ENCODE data around the gene C1orf35.
A peak's percentile ranks its signal among the peaks of the same experiment; 100 is the strongest.

Gene C1orf35

DNA sequence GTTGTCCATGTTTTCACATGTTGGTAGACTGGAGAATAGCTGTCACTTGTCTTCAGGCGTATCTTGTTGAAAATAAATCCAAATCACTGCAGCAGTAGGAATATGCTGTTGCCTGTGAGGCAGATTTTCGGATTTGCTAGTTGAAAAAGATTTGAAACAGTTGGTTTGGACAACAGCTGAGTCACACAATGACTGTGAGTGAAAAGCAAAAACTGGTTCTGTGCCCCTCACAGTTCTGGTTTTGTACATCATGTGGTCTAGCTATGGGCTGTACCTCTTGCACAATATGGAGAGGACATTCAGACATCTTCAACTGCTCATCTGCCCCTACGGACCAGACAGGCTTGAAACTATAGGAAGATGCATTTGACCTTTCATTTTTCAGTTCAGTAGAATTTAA lies 18.8 kb downstream of the C1orf35 start:
- no peaks in the 10 kb centered on the region; the same call in 1 of the 2 replicates for H3K36me3 ChIP-seq (ENCODE audit: insufficient read depth, low read length)
- peak overlapping the region; percentile 89 for H3K27ac ChIP-seq (ENCODE audit: low read depth, low read length)
- H3K79me2 ChIP-seq (ENCODE audit: control insufficient read depth, insufficient read depth, low read length, unreplicated experiment) = peaks cover 93% of the 10 kb centered on the region
- H2AFZ ChIP-seq (ENCODE audit: low read length, unreplicated experiment) = no peak overlapping the region
- no peaks in the 10 kb centered on the region for H3K27me3 ChIP-seq (ENCODE audit: insufficient read depth, low read length)
- H3K4me3 ChIP-seq (ENCODE audit: low read depth, low read length) = peak overlapping the region; percentile 90
- H3K4me1 ChIP-seq (ENCODE audit: control insufficient read depth, insufficient read depth, low read length, unreplicated experiment) = peaks cover 46% of the 10 kb centered on the region

DNA sequence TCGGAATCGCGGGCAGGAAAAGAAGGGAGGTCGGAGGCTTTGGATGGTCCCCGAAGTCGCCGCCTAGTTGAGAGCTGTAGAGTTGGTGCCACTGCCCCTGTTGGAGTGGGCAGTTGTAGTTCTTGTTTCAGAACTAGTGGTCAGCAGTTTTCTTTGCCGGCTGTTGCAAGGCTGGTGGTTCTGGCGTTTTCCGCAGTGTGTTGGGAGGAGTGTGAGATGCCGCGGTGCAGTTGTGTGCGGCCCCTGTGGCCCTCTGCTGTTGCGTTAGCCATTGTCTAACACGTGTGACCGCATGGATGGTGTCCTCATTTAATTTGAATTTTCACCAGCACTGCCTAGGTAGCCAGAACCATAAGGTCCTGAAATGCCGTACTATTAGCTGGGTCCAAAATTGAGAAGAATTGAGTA lies 19.2 kb downstream of the C1orf35 start:
- Histone ChIP-seq H3K36me3 (ENCODE audit: insufficient read depth, low read length) (no peaks in the 10 kb centered on the region; the same call in 1 of the 2 replicates), H2AFZ (ENCODE audit: low read length, unreplicated experiment) (no peak overlapping the region), H3K27me3 (ENCODE audit: insufficient read depth, low read length) (no peaks in the 10 kb centered on the region), H3K4me1 (ENCODE audit: control insufficient read depth, insufficient read depth, low read length, unreplicated experiment) (peaks cover 41% of the 10 kb centered on the region), H3K4me3 (ENCODE audit: low read depth, low read length) (peak overlapping the region; percentile 90), H3K79me2 (ENCODE audit: control insufficient read depth, insufficient read depth, low read length, unreplicated experiment) (peaks cover 90% of the 10 kb centered on the region), H3K27ac (ENCODE audit: low read depth, low read length) (peak overlapping the region; percentile 89)

DNA sequence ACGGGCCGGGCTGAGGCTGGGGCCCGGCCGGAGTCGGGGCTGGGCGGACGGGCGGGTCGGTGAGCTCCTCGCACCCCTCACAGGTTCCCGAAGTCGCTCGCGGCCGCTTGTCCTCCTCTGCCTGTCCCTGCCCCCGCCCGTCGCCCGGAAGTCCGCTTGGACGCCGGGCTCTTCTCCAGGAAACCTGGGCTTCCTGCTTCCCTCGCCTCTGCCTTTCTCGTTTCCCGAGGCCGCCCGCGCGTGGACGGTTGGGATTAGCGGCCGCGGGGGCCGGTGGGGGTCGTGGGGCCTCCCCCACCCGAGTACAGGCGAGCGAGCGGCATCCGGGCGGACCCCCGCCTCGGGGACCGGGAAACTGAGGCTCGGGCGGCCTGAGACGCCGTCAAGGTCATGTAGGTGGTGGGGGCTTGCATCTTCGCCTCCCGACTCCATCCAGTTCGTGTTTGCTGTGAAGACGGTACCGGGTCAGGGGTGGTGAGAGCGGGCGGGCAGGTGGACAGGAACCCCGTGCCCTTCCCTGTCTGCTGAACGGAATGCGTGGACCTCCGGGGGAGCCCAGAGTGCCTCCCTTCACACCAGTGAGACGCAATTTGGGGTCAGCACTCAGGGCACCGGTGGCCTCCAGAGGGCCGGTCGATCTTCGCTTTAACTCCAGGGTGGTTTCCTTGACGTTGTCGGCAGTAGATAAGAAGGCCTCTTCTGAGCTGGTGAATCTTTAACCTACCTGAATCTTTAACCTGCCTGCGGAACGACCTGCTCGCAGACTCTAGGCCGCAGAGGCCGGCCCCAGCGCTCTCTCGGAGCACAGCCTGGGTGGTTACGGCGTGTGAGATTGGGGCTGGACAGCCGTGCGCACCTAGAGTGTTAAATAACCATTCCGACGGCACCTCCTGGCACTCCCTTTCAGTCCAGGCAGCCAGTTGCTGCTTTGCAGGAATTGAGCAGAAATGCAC lies 19.9 kb downstream of the C1orf35 start:
- Histone ChIP-seq H3K79me2 (ENCODE audit: control insufficient read depth, insufficient read depth, low read length, unreplicated experiment) (peaks cover 83% of the 10 kb centered on the region), H3K4me3 (ENCODE audit: low read depth, low read length) (peak overlapping the region; percentile 90), H2AFZ (ENCODE audit: low read length, unreplicated experiment) (no peak overlapping the region), H3K27me3 (ENCODE audit: insufficient read depth, low read length) (no peaks in the 10 kb centered on the region), H3K27ac (ENCODE audit: low read depth, low read length) (peak overlapping the region; percentile 89), H3K4me1 (ENCODE audit: control insufficient read depth, insufficient read depth, low read length, unreplicated experiment) (peaks cover 34% of the 10 kb centered on the region), H3K36me3 (ENCODE audit: insufficient read depth, low read length) (no peaks in the 10 kb centered on the region; the same call in 1 of the 2 replicates)

DNA sequence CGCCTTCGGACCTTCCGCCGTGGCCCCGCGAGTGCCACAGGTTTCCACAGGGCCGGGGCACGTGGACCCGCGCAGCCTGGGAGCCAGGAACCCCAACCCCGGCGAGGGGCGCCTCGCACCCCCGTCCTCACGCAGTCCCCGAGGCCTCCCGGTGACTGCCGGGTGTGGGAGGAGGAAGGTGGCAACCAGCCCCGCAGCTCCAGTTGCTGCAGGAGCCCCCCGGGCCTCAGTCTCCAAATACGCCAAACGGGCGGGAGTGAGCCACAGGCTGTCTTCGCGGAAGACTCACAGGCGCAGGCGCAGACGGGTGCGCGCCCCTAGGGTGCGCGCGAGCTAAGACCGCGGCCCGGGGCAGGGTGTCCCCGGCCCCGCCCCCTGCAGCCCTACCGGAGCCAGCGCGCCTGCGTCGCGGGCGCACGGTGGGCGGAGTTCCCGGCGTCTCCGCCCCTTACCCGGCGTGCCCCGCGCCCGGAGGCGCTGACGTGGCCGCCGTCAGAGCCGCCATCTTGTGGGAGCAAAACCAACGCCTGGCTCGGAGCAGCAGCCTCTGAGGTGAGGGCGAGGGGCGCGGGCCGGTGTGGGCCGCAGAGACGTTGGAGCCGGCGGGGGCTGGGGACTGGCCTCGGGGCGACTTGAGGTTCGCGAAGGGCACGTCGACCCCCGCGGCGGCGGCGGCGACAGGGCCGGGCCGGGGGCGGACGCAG lies 20.8 kb downstream of the C1orf35 start, which contains the start of gene ARF1:
Gene ARF1, plus strand, starts transcription at position 495 of the 704 bp plus-strand sequence. CDS start 14,407 bp downstream, outside the sequence.
- no peaks in the 10 kb centered on the region; the same call in 1 of the 2 replicates for H3K36me3 ChIP-seq (ENCODE audit: insufficient read depth, low read length)
- H2AFZ ChIP-seq (ENCODE audit: low read length, unreplicated experiment) = peak within 1 kb of the TSS; percentile 91
- H3K4me1 ChIP-seq (ENCODE audit: control insufficient read depth, insufficient read depth, low read length, unreplicated experiment) = peaks cover 28% of the 10 kb centered on the region
- H3K4me3 ChIP-seq (ENCODE audit: low read depth, low read length) = peak within 1 kb of the TSS; percentile 90
- peaks cover 75% of the 10 kb centered on the region for H3K79me2 ChIP-seq (ENCODE audit: control insufficient read depth, insufficient read depth, low read length, unreplicated experiment)
- peak within 1 kb of the TSS; percentile 89 for H3K27ac ChIP-seq (ENCODE audit: low read depth, low read length)
- no peaks in the 10 kb centered on the region for H3K27me3 ChIP-seq (ENCODE audit: insufficient read depth, low read length)

DNA sequence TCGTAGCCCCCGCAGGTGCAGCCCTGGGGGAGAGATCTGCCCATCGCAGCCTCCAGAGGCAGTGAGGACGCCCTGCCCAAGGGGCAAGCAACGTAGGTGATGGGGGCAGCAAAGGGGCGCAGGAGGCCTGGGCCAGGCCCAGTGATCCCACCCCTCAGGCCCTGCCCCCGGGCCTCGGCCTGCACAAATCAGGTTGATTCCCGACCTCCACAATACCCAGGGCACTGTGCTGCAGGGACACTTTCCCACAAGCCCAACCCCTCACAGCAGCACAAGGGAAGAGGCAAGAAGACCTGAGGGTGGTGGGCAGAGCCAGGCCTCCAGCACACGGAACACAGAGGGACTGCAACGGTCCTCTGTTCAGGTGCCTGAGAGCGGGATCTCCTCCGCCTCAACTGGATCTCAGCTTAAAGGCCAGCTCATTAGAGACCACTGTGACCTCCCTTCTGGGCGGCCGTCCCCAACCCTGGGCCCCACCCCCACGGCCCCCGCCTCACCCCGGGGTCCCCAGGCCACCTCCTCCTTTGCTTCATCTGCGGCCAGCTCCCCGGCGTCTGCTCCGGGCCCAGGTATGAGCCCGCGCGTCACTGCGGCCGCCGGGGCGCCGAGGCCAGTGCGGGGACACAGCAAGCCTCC lies 21.4 kb downstream of the C1orf35 start:
- H3K4me1 ChIP-seq (ENCODE audit: control insufficient read depth, insufficient read depth, low read length, unreplicated experiment) = peaks cover 21% of the 10 kb centered on the region
- peak overlapping the region; percentile 90 for H3K4me3 ChIP-seq (ENCODE audit: low read depth, low read length)
- H3K27ac ChIP-seq (ENCODE audit: low read depth, low read length) = peak overlapping the region; percentile 28; the same call in 1 of the 2 replicates
- H3K79me2 ChIP-seq (ENCODE audit: control insufficient read depth, insufficient read depth, low read length, unreplicated experiment) = peaks cover 68% of the 10 kb centered on the region
- H3K36me3 ChIP-seq (ENCODE audit: insufficient read depth, low read length) = no peaks in the 10 kb centered on the region; the same call in 1 of the 2 replicates
- H2AFZ ChIP-seq (ENCODE audit: low read length, unreplicated experiment) = peak overlapping the region; percentile 91
- H3K27me3 ChIP-seq (ENCODE audit: insufficient read depth, low read length) = no peaks in the 10 kb centered on the region

- Histone ChIP-seq H3K4me3 (ENCODE audit: low read depth, low read length) (peak overlapping the region; percentile 90), H3K4me1 (ENCODE audit: control insufficient read depth, insufficient read depth, low read length, unreplicated experiment) (peaks cover 16% of the 10 kb centered on the region), H3K79me2 (ENCODE audit: control insufficient read depth, insufficient read depth, low read length, unreplicated experiment) (peaks cover 63% of the 10 kb centered on the region), H3K27me3 (ENCODE audit: insufficient read depth, low read length) (no peaks in the 10 kb centered on the region), H2AFZ (ENCODE audit: low read length, unreplicated experiment) (no peak overlapping the region), H3K36me3 (ENCODE audit: insufficient read depth, low read length) (no peaks in the 10 kb centered on the region; the same call in 1 of the 2 replicates), H3K27ac (ENCODE audit: low read depth, low read length) (no peak overlapping the region)
Measured at GRCh38 chr1:228081144-228081543, 22.0 kb downstream of the C1orf35 start.

DNA sequence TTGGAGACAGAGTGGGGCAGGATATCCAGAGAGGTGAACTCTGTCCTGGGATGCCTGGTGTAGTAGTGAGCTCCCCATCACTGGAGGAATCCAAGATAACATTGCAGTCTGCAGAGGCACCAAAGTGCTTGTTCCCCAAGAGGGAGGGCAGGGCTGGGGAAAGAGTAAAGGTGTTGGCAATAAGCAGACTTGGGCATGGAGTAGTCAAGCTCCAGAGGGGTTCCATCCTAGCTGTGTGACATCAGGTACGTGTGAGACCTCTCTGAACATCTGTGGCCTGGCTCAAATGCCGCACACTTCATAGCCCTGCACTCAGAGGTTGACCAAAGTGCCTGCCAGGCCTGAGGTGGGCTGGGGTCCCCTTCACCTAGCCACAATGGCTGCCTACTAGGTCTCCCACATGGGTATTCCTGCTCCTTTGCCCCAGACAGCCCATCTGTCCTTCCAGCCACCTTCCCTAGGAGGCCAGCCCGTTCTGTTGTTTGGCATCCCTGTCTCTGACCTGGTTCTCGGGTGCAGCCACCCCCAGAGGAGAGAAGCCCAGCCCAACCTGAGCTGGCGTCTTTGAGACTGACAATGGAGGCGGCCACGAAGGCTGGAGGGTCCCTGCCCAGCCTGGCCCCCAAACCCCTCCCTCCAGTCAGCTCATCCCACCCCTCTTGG lies 23.4 kb downstream of the C1orf35 start:
- H2AFZ ChIP-seq (ENCODE audit: low read length, unreplicated experiment) = no peak overlapping the region
- no peak overlapping the region for H3K4me3 ChIP-seq (ENCODE audit: low read depth, low read length)
- no peaks in the 10 kb centered on the region for H3K27me3 ChIP-seq (ENCODE audit: insufficient read depth, low read length)
- H3K36me3 ChIP-seq (ENCODE audit: insufficient read depth, low read length) = no peaks in the 10 kb centered on the region; the same call in 1 of the 2 replicates
- H3K79me2 ChIP-seq (ENCODE audit: control insufficient read depth, insufficient read depth, low read length, unreplicated experiment) = peaks cover 48% of the 10 kb centered on the region
- H3K4me1 ChIP-seq (ENCODE audit: control insufficient read depth, insufficient read depth, low read length, unreplicated experiment) = peaks cover 2% of the 10 kb centered on the region
- H3K27ac ChIP-seq (ENCODE audit: low read depth, low read length) = no peak overlapping the region

DNA sequence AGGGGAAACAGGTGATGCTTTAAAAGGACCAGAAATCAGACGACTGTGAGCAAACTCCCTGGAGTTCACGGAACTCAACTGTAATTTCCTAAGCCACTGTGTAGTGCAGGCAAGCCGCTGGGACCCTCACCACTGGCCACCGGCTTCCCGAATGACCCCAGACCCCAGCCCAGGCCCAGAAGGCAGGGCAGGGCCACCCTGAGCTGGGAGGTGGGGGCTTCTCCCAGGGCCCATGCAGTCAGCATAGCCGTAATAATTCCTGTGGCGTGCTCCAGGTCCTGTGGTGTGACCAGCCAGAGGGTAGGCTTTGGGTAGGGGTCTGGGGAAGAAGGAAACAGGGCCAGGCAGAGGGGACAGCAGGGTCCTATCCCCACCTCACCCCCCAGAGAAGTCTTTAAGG lies 24.1 kb downstream of the C1orf35 start:
- no peak overlapping the region for H3K4me3 ChIP-seq (ENCODE audit: low read depth, low read length)
- H3K27me3 ChIP-seq (ENCODE audit: insufficient read depth, low read length) = no peaks in the 10 kb centered on the region
- peaks cover 41% of the 10 kb centered on the region for H3K79me2 ChIP-seq (ENCODE audit: control insufficient read depth, insufficient read depth, low read length, unreplicated experiment)
- H3K4me1 ChIP-seq (ENCODE audit: control insufficient read depth, insufficient read depth, low read length, unreplicated experiment) = no peaks in the 10 kb centered on the region
- H3K27ac ChIP-seq (ENCODE audit: low read depth, low read length) = no peak overlapping the region
- no peak overlapping the region for H2AFZ ChIP-seq (ENCODE audit: low read length, unreplicated experiment)
- no peaks in the 10 kb centered on the region; the same call in 1 of the 2 replicates for H3K36me3 ChIP-seq (ENCODE audit: insufficient read depth, low read length)

GRCh38 chr1:228077565-228078330 lies 25.4 kb downstream of the C1orf35 start:
- Histone ChIP-seq H3K36me3 (ENCODE audit: insufficient read depth, low read length) (no peaks in the 10 kb centered on the region), H3K4me1 (ENCODE audit: control insufficient read depth, insufficient read depth, low read length, unreplicated experiment) (no peaks in the 10 kb centered on the region), H3K79me2 (ENCODE audit: control insufficient read depth, insufficient read depth, low read length, unreplicated experiment) (peaks cover 29% of the 10 kb centered on the region), H2AFZ (ENCODE audit: low read length, unreplicated experiment) (no peak overlapping the region), H3K27ac (ENCODE audit: low read depth, low read length) (no peak overlapping the region), H3K4me3 (ENCODE audit: low read depth, low read length) (no peak overlapping the region), H3K27me3 (ENCODE audit: insufficient read depth, low read length) (no peaks in the 10 kb centered on the region)

All from ACC112 (cell line).